WTC11 (cell line): ENCODE results near the gene ODAD4. TPM values are rescaled to one million over a fixed set of nuclear protein-coding genes. Genes with fewer than 3 reads are reported as not detected.

ENCODE experiments used
- ATAC-seq: fragments of 200-7000 bp; cut with Tn5 transposase; 2 replicates; pipeline ENCODE4 v1.10.0; 2021; ENCODE audit warnings: mild to moderate bottlenecking, moderate library complexity
- CTCF ChIA-PET: fragments of 300-600 bp; sonication (Branson Sonifier 250); formaldehyde crosslinking; loops from one replicate; lab custom pipeline; 2021; ENCODE audit warnings: antibody characterized with exemption; lab: Charles Lee
- POLR2A ChIA-PET: fragments of 350-600 bp; sonication (Branson Sonifier 250); formaldehyde crosslinking; loops from one replicate; lab custom pipeline; 2021; ENCODE audit warnings: antibody characterized with exemption; lab: Charles Lee
- DNase-seq: peaks from one replicate; pipeline ENCODE4 v3.0.0; 2021; ENCODE audit warnings: low spot score
- H3K27ac Mint-ChIP-seq: 2 replicates; pipeline ENCODE4 v1.8.0; 2021; ENCODE audit warnings: mixed read lengths
- H3K27me3 Mint-ChIP-seq: 2 replicates; pipeline ENCODE4 v1.8.0; 2021; ENCODE audit warnings: low read depth, mild to moderate bottlenecking, moderate library complexity, mixed read lengths
- H3K36me3 Mint-ChIP-seq: 2 replicates; pipeline ENCODE4 v1.8.0; 2021; ENCODE audit warnings: mixed read lengths
- H3K4me1 Mint-ChIP-seq: 2 replicates; pipeline ENCODE4 v1.8.0; 2022; ENCODE audit warnings: mixed read lengths
- H3K4me3 Mint-ChIP-seq: 2 replicates; pipeline ENCODE4 v1.8.0; 2021; ENCODE audit warnings: mild to moderate bottlenecking, moderate library complexity, mixed read lengths
- H3K9me3 Mint-ChIP-seq: 2 replicates; pipeline ENCODE4 v1.8.0; 2021; ENCODE audit warnings: mixed read lengths
- CREM ChIP-seq: sonication (generic); formaldehyde crosslinking; IDR thresholded peaks from 2 replicates; pipeline ENCODE4 v1.8.1; 2022; ENCODE audit warnings: mild to moderate bottlenecking, missing genetic modification reagents, moderate library complexity
- GABPB1 ChIP-seq: sonication (generic); formaldehyde crosslinking; IDR thresholded peaks from 2 replicates; pipeline ENCODE4 v1.8.1; 2023; ENCODE audit warnings: mild to moderate bottlenecking, missing genetic modification reagents
- GTF2I ChIP-seq: fragments of 250-450 bp; sonication (Bioruptor Pico); conservative IDR thresholded peaks from 2 replicates; pipeline ENCODE4 v1.4.0; 2021; ENCODE audit warnings: mild to moderate bottlenecking
- HMGA2 ChIP-seq: fragments of 250-450 bp; sonication (Bioruptor Pico); IDR thresholded peaks from 2 replicates; pipeline ENCODE4 v1.4.0; 2021; ENCODE audit warnings: mild to moderate bottlenecking, moderate library complexity
- IRF2 ChIP-seq: sonication (generic); formaldehyde crosslinking; IDR thresholded peaks from 2 replicates; pipeline ENCODE4 v1.8.0; 2022; ENCODE audit warnings: low read depth, missing genetic modification reagents, borderline replicate concordance
- MXD4 ChIP-seq: fragments of 250-450 bp; sonication (Bioruptor Pico); IDR thresholded peaks from 2 replicates; pipeline ENCODE4 v1.8.0; 2021; ENCODE audit warnings: mild to moderate bottlenecking, moderate library complexity, borderline replicate concordance
- ZNF263 ChIP-seq: sonication (generic); formaldehyde crosslinking; IDR thresholded peaks from 2 replicates; pipeline ENCODE4 v1.8.1; 2022; ENCODE audit warnings: low read depth, mild to moderate bottlenecking, moderate library complexity, missing genetic modification reagents
- ZNF317 ChIP-seq: sonication (generic); formaldehyde crosslinking; IDR thresholded peaks from 2 replicates; pipeline ENCODE4 v1.8.1; 2023; ENCODE audit warnings: low read depth, mild to moderate bottlenecking, moderate library complexity, missing genetic modification reagents, borderline replicate concordance
- total RNA-seq: library from RNA; stranded (reverse); gene quantifications from 3 replicates; pipeline ENCODE4 v1.2.3, GENCODE V29; 2021
- TF ChIP-seq, protein P1 (sequence below): fragments of 200-600 bp; IDR thresholded peaks from 2 replicates; pipeline ENCODE4 v1.8.0; 2022; ENCODE audit warnings: antibody characterized with exemption
- TF ChIP-seq, protein P2 (sequence below): sonication (generic); formaldehyde crosslinking; IDR thresholded peaks from 2 replicates; pipeline ENCODE4 v1.8.1; 2023; ENCODE audit warnings: mild to moderate bottlenecking, missing genetic modification reagents, borderline replicate concordance
- TF ChIP-seq, protein P3 (sequence below): sonication (generic); formaldehyde crosslinking; IDR thresholded peaks from 2 replicates; pipeline ENCODE4 v1.8.1; 2022; ENCODE audit warnings: low read depth, missing genetic modification reagents, borderline replicate concordance
- TF ChIP-seq, protein P4 (sequence below): sonication (generic); formaldehyde crosslinking; IDR thresholded peaks from 2 replicates; pipeline ENCODE4 v1.8.1; 2022; ENCODE audit warnings: mild to moderate bottlenecking, moderate library complexity, missing genetic modification reagents
- TF ChIP-seq, protein P5 (sequence below): sonication (generic); formaldehyde crosslinking; IDR thresholded peaks from 2 replicates; pipeline ENCODE4 v1.8.1; 2023; ENCODE audit warnings: mild to moderate bottlenecking, missing genetic modification reagents, moderate library complexity
- TF ChIP-seq, protein P6 (sequence below): fragments of 250-450 bp; sonication (Bioruptor Pico); IDR thresholded peaks from 2 replicates; pipeline ENCODE4 v2.1.2; 2022; ENCODE audit warnings: mild to moderate bottlenecking, moderate library complexity

Gene ODAD4
- total RNA-seq, 1 experiment from 2014 or later = 1.9 TPM

DNA sequence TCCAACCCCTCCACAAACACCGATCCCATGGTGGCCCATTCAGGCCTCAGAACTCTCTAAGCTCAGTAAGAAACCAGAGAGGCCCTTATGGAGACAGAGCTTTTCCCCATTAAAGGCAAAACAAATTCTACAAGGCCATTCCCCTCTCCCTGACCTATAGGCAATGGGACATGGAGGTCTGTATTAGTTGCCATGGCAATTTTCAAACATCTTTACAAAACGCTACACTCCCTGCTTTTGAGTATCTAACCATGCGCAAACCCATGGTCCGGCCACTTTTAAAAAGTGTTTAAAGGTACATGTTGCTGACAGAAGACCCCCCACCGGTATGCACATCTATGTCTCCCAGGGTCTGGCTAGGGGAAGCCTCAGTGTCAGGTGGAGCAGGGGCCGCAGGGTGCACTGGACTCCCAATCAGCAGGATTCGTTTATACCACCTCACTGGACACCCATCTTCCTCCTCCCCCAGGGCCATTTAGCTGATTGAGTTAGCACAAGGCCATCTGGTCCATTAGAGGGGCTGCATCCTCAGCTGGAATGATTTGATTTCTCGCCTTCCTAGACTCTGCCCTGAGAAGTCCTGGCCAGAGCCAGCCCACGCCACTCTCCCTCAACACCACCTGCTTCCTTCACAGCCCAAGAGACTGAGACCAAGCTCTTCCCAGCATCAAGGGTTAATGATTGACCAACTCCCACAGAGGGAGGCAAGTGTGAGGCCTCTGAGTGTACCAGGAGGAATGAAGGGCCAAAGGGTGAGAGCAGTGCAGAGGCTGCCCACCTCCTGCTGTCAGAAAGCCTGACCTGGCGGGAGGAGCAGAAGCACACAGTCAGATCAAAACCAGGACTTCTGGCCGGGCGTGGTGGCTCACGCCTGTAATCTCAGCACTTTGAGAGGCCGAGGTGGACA is 22.5 kb upstream of the ODAD4 start:
- Mint-ChIP-seq H3K4me3 (no peak overlapping the region), H3K27me3 (no peaks in the 10 kb centered on the region), H3K36me3 (peaks cover 85% of the 10 kb centered on the region), H3K9me3 (no peaks in the 10 kb centered on the region), H3K4me1 (no peaks in the 10 kb centered on the region), H3K27ac (peak overlapping the region; percentile 74)
- TF ChIP-seq GTF2I (no peak), GABPB1 (CRISPR knock-in tag) (peak; percentile 52; the same call in 1 of the 2 replicates)
- CTCF ChIA-PET = interaction anchor here (0.7 kb wide), 1 partner anchor 47 kb away, joined by 6 read pairs; no protein-coding TSS in a partner anchor
- no peak for ATAC-seq
- no peak for DNase-seq
- POLR2A ChIA-PET = no interaction called here

DNA sequence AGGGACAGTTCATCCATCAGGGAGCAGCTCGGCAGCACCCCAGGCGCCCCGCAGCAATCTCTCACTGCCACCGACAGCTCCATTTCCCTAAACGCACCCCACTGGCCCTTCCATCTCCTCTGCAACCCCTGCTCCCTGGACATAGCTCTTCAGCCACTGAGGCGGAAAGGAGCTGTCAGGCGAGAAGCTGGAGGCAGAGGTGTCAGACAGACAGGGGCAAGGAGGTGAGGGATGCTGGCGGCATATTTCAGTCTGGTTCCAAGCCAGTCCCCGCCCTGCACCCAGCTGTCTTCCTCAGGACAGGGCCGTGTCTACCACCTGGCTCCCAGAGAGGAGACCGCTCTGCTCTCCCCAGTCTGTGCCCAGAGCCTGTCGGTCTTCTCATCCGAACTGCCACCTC is 21.3 kb upstream of the ODAD4 start:
- POLR2A ChIA-PET = interaction anchor here (0.6 kb wide), 1 partner anchor 85 kb away, joined by 3 read pairs; no protein-coding TSS in a partner anchor
- H3K4me1 Mint-ChIP-seq = peaks cover 6% of the 10 kb centered on the region
- H3K27ac Mint-ChIP-seq = no peak overlapping the region
- no peak for ATAC-seq
- H3K36me3 Mint-ChIP-seq = peaks cover 88% of the 10 kb centered on the region
- H3K27me3 Mint-ChIP-seq = no peaks in the 10 kb centered on the region
- CTCF ChIA-PET = interaction anchor here (1.7 kb wide), 1 partner anchor 50 kb away, joined by 6 read pairs; no protein-coding TSS in a partner anchor
- no peak for DNase-seq
- H3K9me3 Mint-ChIP-seq = no peaks in the 10 kb centered on the region
- no peak for TF ChIP-seq IRF2 (CRISPR knock-in tag)
- TF ChIP-seq MXD4 (CRISPR knock-in tag) = no peak
- TF ChIP-seq ZNF317 = no peak
- TF ChIP-seq HMGA2 (CRISPR knock-in tag) = no peak
- TF ChIP-seq, protein P1, sequence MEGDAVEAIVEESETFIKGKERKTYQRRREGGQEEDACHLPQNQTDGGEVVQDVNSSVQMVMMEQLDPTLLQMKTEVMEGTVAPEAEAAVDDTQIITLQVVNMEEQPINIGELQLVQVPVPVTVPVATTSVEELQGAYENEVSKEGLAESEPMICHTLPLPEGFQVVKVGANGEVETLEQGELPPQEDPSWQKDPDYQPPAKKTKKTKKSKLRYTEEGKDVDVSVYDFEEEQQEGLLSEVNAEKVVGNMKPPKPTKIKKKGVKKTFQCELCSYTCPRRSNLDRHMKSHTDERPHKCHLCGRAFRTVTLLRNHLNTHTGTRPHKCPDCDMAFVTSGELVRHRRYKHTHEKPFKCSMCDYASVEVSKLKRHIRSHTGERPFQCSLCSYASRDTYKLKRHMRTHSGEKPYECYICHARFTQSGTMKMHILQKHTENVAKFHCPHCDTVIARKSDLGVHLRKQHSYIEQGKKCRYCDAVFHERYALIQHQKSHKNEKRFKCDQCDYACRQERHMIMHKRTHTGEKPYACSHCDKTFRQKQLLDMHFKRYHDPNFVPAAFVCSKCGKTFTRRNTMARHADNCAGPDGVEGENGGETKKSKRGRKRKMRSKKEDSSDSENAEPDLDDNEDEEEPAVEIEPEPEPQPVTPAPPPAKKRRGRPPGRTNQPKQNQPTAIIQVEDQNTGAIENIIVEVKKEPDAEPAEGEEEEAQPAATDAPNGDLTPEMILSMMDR = no peak
- no peak for TF ChIP-seq CREM (CRISPR knock-in tag)
- TF ChIP-seq, protein P2, sequence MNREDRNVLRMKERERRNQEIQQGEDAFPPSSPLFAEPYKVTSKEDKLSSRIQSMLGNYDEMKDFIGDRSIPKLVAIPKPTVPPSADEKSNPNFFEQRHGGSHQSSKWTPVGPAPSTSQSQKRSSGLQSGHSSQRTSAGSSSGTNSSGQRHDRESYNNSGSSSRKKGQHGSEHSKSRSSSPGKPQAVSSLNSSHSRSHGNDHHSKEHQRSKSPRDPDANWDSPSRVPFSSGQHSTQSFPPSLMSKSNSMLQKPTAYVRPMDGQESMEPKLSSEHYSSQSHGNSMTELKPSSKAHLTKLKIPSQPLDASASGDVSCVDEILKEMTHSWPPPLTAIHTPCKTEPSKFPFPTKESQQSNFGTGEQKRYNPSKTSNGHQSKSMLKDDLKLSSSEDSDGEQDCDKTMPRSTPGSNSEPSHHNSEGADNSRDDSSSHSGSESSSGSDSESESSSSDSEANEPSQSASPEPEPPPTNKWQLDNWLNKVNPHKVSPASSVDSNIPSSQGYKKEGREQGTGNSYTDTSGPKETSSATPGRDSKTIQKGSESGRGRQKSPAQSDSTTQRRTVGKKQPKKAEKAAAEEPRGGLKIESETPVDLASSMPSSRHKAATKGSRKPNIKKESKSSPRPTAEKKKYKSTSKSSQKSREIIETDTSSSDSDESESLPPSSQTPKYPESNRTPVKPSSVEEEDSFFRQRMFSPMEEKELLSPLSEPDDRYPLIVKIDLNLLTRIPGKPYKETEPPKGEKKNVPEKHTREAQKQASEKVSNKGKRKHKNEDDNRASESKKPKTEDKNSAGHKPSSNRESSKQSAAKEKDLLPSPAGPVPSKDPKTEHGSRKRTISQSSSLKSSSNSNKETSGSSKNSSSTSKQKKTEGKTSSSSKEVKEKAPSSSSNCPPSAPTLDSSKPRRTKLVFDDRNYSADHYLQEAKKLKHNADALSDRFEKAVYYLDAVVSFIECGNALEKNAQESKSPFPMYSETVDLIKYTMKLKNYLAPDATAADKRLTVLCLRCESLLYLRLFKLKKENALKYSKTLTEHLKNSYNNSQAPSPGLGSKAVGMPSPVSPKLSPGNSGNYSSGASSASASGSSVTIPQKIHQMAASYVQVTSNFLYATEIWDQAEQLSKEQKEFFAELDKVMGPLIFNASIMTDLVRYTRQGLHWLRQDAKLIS (CRISPR knock-in tag) = no peak
- TF ChIP-seq, protein P3, sequence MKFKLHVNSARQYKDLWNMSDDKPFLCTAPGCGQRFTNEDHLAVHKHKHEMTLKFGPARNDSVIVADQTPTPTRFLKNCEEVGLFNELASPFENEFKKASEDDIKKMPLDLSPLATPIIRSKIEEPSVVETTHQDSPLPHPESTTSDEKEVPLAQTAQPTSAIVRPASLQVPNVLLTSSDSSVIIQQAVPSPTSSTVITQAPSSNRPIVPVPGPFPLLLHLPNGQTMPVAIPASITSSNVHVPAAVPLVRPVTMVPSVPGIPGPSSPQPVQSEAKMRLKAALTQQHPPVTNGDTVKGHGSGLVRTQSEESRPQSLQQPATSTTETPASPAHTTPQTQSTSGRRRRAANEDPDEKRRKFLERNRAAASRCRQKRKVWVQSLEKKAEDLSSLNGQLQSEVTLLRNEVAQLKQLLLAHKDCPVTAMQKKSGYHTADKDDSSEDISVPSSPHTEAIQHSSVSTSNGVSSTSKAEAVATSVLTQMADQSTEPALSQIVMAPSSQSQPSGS = no peak
- TF ChIP-seq, protein P4, sequence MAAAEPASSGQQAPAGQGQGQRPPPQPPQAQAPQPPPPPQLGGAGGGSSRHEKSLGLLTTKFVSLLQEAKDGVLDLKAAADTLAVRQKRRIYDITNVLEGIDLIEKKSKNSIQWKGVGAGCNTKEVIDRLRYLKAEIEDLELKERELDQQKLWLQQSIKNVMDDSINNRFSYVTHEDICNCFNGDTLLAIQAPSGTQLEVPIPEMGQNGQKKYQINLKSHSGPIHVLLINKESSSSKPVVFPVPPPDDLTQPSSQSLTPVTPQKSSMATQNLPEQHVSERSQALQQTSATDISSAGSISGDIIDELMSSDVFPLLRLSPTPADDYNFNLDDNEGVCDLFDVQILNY (CRISPR knock-in tag) = no peak
- TF ChIP-seq, protein P5, sequence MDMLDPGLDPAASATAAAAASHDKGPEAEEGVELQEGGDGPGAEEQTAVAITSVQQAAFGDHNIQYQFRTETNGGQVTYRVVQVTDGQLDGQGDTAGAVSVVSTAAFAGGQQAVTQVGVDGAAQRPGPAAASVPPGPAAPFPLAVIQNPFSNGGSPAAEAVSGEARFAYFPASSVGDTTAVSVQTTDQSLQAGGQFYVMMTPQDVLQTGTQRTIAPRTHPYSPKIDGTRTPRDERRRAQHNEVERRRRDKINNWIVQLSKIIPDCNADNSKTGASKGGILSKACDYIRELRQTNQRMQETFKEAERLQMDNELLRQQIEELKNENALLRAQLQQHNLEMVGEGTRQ (CRISPR knock-in tag) = no peak
- TF ChIP-seq ZNF263 = no peak
- TF ChIP-seq, protein P6, sequence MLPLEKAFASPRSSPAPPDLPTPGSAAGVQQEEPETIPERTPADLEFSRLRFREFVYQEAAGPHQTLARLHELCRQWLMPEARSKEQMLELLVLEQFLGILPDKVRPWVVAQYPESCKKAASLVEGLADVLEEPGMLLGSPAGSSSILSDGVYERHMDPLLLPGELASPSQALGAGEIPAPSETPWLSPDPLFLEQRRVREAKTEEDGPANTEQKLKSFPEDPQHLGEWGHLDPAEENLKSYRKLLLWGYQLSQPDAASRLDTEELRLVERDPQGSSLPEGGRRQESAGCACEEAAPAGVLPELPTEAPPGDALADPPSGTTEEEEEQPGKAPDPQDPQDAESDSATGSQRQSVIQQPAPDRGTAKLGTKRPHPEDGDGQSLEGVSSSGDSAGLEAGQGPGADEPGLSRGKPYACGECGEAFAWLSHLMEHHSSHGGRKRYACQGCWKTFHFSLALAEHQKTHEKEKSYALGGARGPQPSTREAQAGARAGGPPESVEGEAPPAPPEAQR (CRISPR knock-in tag) = no peak
- no peak overlapping the region for H3K4me3 Mint-ChIP-seq
